ENCODE results near the gene GNAI1.

GRCh38 chr7:80165177-80165576 lies 30.5 kb downstream of the GNAI1 start:
- TF ChIP-seq CTCF (conservative IDR thresholded peaks at IDR 0.05) (no peak), ZFX (IDR thresholded peaks at IDR 0.05) (no peak)
